Endothelial cell of hepatic sinusoid (primary cell): Measurements from ENCODE around the gene ATOSB.

Experiments
- in situ Hi-C: cut with HindIII; loops from 2 replicates; pipeline ENCODE4 v1.10.0; 2017; ENCODE audit warnings: low sequenced_read_pairs

The ATOSB gene

GRCh38 chr9:35054871-35055644 is 60.6 kb downstream of the ATOSB start:
- in situ Hi-C loops, result no loop called here

DNA sequence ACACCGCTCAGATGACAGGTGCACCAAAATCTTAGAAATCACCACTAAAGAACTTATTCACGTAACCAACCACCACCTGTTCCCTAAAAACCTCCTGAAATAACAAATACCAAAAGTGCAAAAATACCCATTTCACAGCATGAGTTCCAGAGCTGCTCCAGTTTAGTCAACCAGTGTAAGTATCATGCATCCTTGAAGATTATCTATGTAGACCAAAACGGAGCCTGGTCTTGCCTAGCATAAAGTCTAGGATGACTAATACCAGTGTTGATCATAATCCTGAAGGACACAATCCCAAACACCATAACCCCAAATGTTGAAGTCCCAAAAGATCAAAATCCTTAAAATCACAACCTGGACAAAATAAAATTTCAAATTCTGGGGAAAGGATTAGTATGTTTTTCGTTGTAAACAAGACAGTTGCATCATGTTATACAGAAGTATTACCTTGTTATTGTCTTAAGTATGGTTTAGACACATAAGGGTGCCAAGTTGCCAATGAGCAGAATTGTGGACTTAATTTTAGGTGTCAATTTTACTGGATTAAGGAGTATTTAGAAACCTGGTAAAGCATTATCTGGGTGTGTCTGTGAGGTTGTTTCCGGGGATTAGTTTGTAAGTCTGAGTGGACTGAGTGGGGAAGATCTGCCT is 61.4 kb downstream of the ATOSB start:
- in situ Hi-C loops, result no loop called here
